ENCODE results near the gene SPATS2L. TPM values are rescaled to one million over a fixed set of nuclear protein-coding genes. Genes with fewer than 3 reads are reported as not detected.

SPATS2L gene
- total RNA-seq, 2 experiments from 2014 or later = 79.0 to 82.3 TPM

DNA sequence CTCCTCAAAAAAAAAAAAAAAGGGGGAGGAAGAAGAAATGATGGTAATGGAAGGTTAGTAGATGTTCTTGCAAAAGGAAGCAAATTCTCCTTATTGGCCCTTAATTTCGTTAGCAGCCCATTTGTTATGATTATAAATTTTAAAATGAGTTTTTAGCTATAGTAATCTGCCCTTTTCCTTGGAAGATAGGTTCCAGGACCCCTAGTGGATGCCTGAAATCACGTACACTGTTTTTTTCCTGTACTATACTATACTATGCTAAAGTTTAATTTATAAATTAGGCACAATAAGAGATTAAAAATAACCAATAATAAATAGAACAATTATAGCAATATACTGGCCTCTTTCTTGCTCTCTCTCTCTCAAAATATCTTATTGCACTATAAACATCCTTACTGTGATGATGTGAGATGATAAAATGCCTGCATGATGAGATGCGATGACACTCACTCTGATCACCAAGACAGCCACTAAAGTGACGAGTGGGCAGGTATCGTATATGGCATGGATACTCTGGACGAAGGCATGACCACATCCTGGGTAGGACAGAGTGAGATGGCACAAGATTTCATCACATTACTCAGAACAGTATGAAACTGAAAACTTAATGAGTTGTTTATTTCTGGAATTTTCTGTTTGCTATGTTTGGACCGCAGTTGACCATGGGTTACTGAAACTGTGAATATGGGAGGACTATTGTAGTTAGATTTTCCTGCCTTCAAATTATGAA is 116.2 kb downstream of the SPATS2L start:
- no peak for DNase-seq

DNA sequence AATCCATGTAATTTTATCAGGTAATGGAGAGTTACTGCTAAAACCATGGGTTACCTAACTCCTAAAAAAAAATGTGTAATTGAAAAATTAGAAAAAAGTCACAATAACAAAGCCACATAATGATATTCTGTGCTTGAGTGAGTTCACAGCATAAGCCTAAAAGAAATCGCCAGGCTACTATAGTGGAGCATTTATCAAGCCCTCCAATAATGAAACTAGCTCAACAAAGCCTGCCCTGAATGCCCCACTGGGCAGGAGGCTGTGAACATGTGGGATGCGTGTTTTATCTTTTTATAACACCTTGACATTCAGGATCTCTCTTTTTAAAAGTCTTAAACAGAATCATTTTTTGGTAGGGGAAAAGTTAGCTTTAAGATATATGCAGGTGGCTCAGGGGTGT is 117.0 kb downstream of the SPATS2L start:
- Mint-ChIP-seq H3K27ac (no peak overlapping the region), H3K4me1 (peaks cover 21% of the 10 kb centered on the region), H3K27me3 (no peaks in the 10 kb centered on the region), H3K36me3 (ENCODE audit: low read depth) (peaks cover 52% of the 10 kb centered on the region), H3K9me3 (no peaks in the 10 kb centered on the region), H3K4me3 (no peak overlapping the region)
- CTCF ChIA-PET = no interaction called here
- no peak for DNase-seq
- POLR2A ChIA-PET = no interaction called here

More for the DNA sequence above, 116.2 kb downstream of the SPATS2L start:
- Mint-ChIP-seq H3K27ac (no peak overlapping the region), H3K4me3 (no peak overlapping the region), H3K27me3 (no peaks in the 10 kb centered on the region), H3K9me3 (no peaks in the 10 kb centered on the region), H3K4me1 (peaks cover 21% of the 10 kb centered on the region), H3K36me3 (ENCODE audit: low read depth) (peaks cover 53% of the 10 kb centered on the region)
- POLR2A ChIA-PET = no interaction called here
- CTCF ChIA-PET = no interaction called here

DNA sequence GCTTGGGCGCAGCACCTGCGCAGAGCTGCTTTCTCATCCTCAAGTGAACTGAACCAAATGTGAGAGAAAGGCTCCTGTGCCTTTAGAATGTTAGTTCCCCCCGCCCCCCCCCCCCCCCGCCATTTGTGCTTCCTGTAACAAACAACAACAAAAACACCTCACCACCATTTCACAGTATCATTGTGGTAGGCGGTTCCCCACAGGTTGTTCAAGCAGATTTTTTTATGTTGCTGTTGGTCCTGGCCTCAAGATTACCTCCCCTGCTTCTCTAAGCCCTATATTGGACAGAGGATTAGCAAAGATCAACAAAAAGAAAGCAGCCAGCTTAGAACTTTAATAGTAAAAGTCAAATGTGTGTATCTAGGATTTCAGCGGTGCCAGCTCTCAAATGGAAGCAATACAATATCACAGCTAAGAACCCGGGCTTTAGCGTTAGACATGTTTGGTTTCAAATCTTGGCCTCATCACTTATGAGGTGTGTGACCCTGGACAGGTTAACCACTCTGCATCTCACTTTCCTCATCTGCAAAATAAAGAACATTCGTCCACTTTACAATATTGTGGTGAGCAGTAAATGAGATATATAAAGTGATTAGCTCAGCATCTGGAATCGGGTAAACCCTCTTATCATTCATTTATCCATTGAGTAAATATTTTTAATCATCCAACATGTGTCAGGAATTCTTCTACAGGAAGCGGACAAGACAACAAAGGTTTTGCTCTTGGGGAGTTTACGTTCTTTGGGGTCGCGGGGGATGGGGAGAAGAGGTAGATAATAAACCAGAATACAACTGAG is 118.7 kb downstream of the SPATS2L start:
- H3K36me3 Mint-ChIP-seq (ENCODE audit: low read depth) = peaks cover 37% of the 10 kb centered on the region
- ChIA-PET CTCF (no interaction called here), POLR2A (no interaction called here)
- no peak overlapping the region for H3K4me3 Mint-ChIP-seq
- peaks cover 21% of the 10 kb centered on the region for H3K4me1 Mint-ChIP-seq
- no peak overlapping the region for H3K27ac Mint-ChIP-seq
- DNase-seq = no peak
- H3K9me3 Mint-ChIP-seq = no peaks in the 10 kb centered on the region
- no peaks in the 10 kb centered on the region for H3K27me3 Mint-ChIP-seq

DNA sequence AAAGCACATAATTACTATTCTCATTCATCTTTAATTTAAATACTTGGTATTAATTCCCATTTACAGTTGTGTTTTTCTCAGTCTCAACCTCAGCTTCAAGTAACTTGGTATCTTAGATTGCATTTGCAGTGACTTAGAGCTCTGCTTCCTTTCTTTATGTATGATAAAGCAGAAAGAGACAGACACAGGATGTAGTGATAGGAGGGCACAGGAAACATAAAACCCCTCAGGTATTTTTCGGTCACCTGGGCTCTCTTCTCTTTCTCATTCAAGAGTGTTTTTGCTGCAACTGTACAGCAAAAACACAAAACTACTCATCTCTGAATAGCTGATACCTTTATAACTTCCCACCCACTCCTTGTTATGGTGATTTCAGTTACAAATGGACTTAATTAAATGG is 120.3 kb downstream of the SPATS2L start:
- peaks cover 26% of the 10 kb centered on the region for H3K36me3 Mint-ChIP-seq (ENCODE audit: low read depth)
- peaks cover 19% of the 10 kb centered on the region for H3K4me1 Mint-ChIP-seq
- DNase-seq = no peak
- ChIA-PET CTCF (no interaction called here), POLR2A (no interaction called here)
- H3K27me3 Mint-ChIP-seq = no peaks in the 10 kb centered on the region
- no peaks in the 10 kb centered on the region for H3K9me3 Mint-ChIP-seq
- no peak overlapping the region for H3K4me3 Mint-ChIP-seq
- no peak overlapping the region for H3K27ac Mint-ChIP-seq

DNA sequence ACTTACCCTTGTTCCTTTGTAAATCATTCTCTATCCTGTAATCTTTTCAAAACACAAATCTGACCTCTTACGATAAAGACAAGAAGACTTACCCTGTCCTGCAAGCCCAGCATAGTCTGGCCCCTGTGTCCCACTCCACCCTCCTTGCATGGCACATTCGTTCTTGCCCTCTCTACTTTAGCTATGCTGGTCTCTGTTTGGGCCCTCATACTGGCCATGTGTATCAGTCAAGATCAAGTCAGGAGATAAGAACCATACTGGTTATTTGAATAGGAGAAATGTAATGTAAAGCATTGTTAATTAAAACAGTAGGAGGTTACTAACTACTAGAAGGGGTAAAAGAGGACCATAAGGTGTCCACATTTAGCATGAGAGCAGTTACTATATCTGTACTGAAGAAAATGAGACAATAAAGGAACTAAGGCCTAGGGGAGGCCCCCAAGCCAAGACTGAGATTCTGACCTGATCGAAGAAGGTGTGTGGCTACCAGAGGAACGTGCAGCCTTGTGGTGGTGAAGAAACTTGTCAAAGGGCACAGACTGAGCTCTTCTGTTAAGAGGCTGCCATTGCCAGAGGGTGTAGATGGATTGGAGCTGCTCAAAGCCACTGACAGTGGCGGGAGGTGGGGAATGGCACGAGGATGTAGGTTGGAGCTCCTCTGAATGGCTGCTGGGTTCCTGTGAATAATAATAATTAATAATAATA is 122.6 kb downstream of the SPATS2L start:
- CTCF ChIA-PET = no interaction called here
- H3K36me3 Mint-ChIP-seq (ENCODE audit: low read depth) = peaks cover 18% of the 10 kb centered on the region
- H3K27me3 Mint-ChIP-seq = no peaks in the 10 kb centered on the region

DNA sequence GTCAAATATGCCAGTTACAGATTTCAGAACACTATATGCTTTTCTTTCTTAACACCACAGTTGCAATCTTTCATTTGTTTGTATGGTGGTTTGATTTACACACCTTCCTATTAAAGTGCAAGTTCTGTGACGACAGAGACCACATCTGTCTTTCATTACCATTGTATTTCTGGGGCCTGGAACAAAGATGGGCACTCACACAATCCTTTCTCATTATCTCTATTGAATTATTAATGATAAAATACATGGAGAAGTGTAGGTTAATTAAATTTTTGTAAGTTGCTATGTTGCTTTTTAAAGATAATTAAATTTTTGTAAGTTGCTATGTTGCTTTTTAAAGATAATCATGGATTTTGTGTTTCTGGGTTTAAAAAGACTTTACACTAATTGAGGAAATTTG is 123.5 kb downstream of the SPATS2L start:
- ChIA-PET CTCF (no interaction called here), POLR2A (no interaction called here)
- H3K27ac Mint-ChIP-seq = no peak overlapping the region
- DNase-seq = no peak
- H3K9me3 Mint-ChIP-seq = no peaks in the 10 kb centered on the region
- H3K4me1 Mint-ChIP-seq = peaks cover 15% of the 10 kb centered on the region
- H3K4me3 Mint-ChIP-seq = no peak overlapping the region
- H3K36me3 Mint-ChIP-seq (ENCODE audit: low read depth) = peaks cover 18% of the 10 kb centered on the region
- H3K27me3 Mint-ChIP-seq = no peaks in the 10 kb centered on the region

More for the DNA sequence above, 122.6 kb downstream of the SPATS2L start:
- DNase-seq = no peak
- Mint-ChIP-seq H3K9me3 (no peaks in the 10 kb centered on the region), H3K27ac (no peak overlapping the region), H3K4me3 (no peak overlapping the region), H3K4me1 (peaks cover 15% of the 10 kb centered on the region)
- POLR2A ChIA-PET = no interaction called here

DNA sequence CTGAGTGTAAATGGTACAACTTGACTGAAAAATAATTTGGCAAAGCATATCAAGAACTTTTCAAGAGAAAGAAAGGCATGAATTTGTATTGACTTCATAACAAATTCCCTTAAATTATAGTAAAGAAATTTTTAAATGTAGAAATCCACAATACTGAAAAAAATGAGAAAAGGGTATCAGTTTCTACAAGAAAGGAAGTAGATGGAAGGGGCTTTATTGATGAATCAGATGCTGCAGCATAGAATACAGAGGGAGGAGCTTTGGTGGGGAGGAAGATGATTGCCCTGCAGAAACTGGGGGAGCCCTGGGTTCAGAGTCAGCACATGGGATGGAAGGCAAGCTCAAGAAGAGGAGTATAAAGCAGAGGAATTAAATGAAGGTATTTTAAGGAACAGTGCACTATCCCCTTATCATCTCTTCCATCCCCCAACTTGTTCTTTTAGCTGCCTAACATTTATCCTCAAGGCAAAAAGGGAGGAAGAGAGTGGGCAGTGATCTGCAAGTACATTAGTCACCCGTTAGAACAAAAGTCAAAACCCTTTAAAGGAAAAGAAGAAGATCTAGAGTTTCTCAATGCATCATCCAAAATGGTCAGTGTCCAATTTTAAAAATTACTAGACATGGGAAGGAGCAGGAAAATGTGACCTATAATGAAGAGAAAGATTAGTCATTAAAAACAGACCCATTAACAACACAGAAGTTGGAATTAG is 125.7 kb downstream of the SPATS2L start:
- H3K4me3 Mint-ChIP-seq = no peak overlapping the region
- POLR2A ChIA-PET = no interaction called here
- H3K9me3 Mint-ChIP-seq = peaks cover 3% of the 10 kb centered on the region
- no peak overlapping the region for H3K27ac Mint-ChIP-seq
- peaks cover 2% of the 10 kb centered on the region for H3K4me1 Mint-ChIP-seq
- CTCF ChIA-PET = interaction anchor here (0.5 kb wide), 1 partner anchor 50 kb away, joined by 4 read pairs; no protein-coding TSS in a partner anchor
- peaks cover 27% of the 10 kb centered on the region for H3K36me3 Mint-ChIP-seq (ENCODE audit: low read depth)
- DNase-seq = no peak
- no peaks in the 10 kb centered on the region for H3K27me3 Mint-ChIP-seq

DNA sequence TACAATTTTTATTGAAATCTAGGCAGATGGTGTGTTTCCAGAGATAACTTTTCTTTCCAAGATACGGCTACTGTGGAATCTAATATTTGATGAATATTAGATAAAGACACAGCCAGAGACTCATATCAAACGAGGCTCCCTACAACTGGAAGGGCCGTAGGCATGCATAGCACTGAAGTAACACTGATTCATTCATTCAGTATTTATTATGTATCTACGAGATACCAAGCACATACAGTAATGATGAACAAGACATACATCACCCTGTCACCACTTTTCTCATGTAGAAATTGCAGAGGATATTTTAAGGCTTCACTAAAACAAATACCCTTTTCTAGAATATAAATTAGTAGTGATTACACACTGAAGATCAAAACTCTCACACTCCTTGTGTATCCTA is 128.9 kb downstream of the SPATS2L start:
- peaks cover 3% of the 10 kb centered on the region for H3K9me3 Mint-ChIP-seq
- ChIA-PET CTCF (no interaction called here), POLR2A (no interaction called here)
- H3K27ac Mint-ChIP-seq = no peak overlapping the region
- H3K4me1 Mint-ChIP-seq = peaks cover 2% of the 10 kb centered on the region
- H3K4me3 Mint-ChIP-seq = no peak overlapping the region
- H3K27me3 Mint-ChIP-seq = no peaks in the 10 kb centered on the region
- H3K36me3 Mint-ChIP-seq (ENCODE audit: low read depth) = peaks cover 55% of the 10 kb centered on the region
- no peak for DNase-seq

DNA sequence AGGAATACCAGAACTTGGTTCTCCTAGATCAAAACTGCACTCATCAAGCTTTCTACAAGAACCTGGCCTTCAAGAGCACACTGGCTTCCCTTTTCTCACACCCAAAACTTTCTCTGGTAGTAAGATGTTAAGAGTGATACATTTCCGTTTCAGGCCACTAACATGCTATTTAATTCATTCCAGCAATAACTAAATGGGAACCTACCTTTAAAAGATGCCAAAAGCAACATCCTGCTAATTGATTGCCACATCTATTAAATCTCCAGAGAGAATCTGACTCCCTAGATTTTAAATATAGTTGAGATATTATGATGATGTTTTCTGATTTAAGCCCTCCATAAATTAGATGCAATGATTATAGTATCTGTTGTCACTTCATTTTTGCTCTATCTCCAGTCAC is 131.8 kb downstream of the SPATS2L start:
- H3K4me1 Mint-ChIP-seq = no peaks in the 10 kb centered on the region
- POLR2A ChIA-PET = no interaction called here
- no peak overlapping the region for H3K4me3 Mint-ChIP-seq
- H3K36me3 Mint-ChIP-seq (ENCODE audit: low read depth) = peaks cover 71% of the 10 kb centered on the region
- CTCF ChIA-PET = no interaction called here
- H3K9me3 Mint-ChIP-seq = peaks cover 3% of the 10 kb centered on the region
- H3K27me3 Mint-ChIP-seq = no peaks in the 10 kb centered on the region
- no peak overlapping the region for H3K27ac Mint-ChIP-seq
- no peak for DNase-seq

DNA sequence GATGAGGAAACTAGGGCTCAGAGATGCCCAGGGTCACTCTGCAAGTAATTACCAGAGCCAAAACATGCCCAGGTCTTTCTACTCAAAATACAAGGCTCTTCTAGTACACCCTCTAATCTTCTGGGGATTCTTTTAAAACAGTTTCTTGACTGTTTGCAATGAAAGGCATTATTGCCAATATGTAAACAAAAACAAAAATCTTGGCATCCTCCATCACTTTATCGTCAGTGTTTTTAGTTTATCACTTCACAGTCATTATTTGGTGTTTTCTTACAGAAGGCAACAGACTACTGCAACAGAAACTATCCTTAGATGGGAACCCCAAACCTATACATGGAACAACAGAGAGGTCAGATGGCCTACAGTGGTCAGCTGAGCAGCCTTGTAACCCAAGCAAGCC is 132.4 kb downstream of the SPATS2L start:
- ChIA-PET POLR2A (no interaction called here), CTCF (no interaction called here)
- H3K27me3 Mint-ChIP-seq = no peaks in the 10 kb centered on the region
- H3K9me3 Mint-ChIP-seq = peaks cover 3% of the 10 kb centered on the region
- H3K4me1 Mint-ChIP-seq = no peaks in the 10 kb centered on the region
- no peak overlapping the region for H3K27ac Mint-ChIP-seq
- no peak for DNase-seq
- peaks cover 77% of the 10 kb centered on the region for H3K36me3 Mint-ChIP-seq (ENCODE audit: low read depth)
- no peak overlapping the region for H3K4me3 Mint-ChIP-seq

DNA sequence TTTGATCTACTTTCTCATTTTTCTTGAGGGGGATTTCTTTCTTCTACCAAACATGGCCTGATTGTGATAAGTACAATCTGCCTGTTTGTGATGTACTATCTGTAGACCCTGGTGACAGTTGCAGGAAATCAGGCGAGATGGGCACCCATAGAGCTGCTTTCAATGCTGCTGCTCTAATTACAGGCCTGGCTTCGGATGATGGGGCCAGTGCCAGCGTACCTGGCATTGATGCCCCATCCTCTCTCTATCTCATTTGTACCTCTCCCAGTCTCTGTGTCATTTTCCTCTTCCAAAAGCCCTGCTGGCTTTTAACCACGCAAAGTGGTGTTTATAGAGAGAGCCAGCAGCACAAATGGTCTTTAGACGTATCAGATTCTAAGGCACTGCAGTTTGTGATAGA is 133.5 kb downstream of the SPATS2L start:
- POLR2A ChIA-PET = no interaction called here
- H3K4me1 Mint-ChIP-seq = peaks cover 8% of the 10 kb centered on the region
- H3K27me3 Mint-ChIP-seq = no peaks in the 10 kb centered on the region
- CTCF ChIA-PET = interaction anchor here (1.1 kb wide), 1 partner anchor 44 kb away, joined by 3 read pairs; no protein-coding TSS in a partner anchor
- no peak overlapping the region for H3K4me3 Mint-ChIP-seq
- no peak for DNase-seq
- peaks cover 88% of the 10 kb centered on the region for H3K36me3 Mint-ChIP-seq (ENCODE audit: low read depth)
- no peak overlapping the region for H3K27ac Mint-ChIP-seq
- H3K9me3 Mint-ChIP-seq = peaks cover 3% of the 10 kb centered on the region

DNA sequence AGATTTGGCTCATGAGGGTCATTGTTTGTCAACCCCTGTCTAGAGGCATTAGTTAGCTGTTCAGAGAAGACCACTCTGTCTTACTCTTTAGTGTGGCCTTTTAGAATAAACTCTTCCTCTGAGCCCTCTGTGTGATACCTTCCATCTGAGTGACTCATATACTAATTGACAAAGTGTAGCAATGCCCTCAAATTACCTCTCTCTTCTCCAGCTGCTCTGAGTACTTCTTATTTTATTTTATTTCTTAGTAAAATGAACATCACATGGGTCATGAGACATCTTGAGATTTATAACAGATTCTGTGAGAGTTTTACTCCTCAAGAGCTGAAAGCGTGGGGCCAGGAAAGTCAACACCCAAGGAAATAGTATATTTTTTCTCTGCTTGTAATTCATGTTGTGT is 136.0 kb downstream of the SPATS2L start:
- Mint-ChIP-seq H3K4me3 (no peak overlapping the region), H3K9me3 (no peaks in the 10 kb centered on the region), H3K27ac (no peak overlapping the region), H3K36me3 (ENCODE audit: low read depth) (peaks cover 87% of the 10 kb centered on the region), H3K4me1 (peaks cover 17% of the 10 kb centered on the region), H3K27me3 (no peaks in the 10 kb centered on the region)
- no peak for DNase-seq
- ChIA-PET CTCF (no interaction called here), POLR2A (no interaction called here)

DNA sequence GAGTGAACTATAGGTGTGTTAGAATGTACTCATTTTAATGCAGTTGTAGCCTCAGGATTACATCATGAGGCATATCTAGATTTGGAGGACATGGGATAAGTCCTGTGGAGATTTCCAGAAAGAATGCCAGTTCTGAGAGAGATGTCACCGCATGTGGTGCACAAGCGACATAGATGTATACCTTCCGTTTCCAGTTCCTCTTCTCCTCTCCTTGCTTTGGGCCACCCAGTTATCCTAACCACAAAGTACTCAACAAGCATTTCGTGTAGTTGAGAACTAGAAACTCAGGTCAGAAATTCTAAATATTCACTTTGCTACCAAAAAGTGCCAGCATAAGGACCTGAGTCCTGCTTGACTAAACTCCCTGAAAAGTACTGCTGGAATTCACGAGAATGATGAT is 136.9 kb downstream of the SPATS2L start:
- H3K36me3 Mint-ChIP-seq (ENCODE audit: low read depth) = peaks cover 80% of the 10 kb centered on the region
- H3K27me3 Mint-ChIP-seq = no peaks in the 10 kb centered on the region
- POLR2A ChIA-PET = no interaction called here
- no peak overlapping the region for H3K4me3 Mint-ChIP-seq
- CTCF ChIA-PET = no interaction called here
- peaks cover 18% of the 10 kb centered on the region for H3K4me1 Mint-ChIP-seq
- H3K27ac Mint-ChIP-seq = no peak overlapping the region
- DNase-seq = no peak
- H3K9me3 Mint-ChIP-seq = no peaks in the 10 kb centered on the region

Data from activated CD4-positive, alpha-beta memory T cell treated with anti-CD3 and anti-CD28 coated beads, Interleukin-2, amount 10 ng/mL, durations not matched to agents 7 days and 5 days (primary cell).